SKM-1 (cell line): Measurements from ENCODE around the gene POLRMT.
"Not testable (repeated sequence)": the region's sequence is repeated elsewhere in the genome, so short reads cannot be mapped to it uniquely, and the experiment has no call there.

ENCODE experiments used
- DNase-seq: peaks from one replicate; lab custom pipeline; 2025; ENCODE audit not compliant: unreplicated experiment; lab: John Stamatoyannopoulos, UW

POLRMT gene

DNA sequence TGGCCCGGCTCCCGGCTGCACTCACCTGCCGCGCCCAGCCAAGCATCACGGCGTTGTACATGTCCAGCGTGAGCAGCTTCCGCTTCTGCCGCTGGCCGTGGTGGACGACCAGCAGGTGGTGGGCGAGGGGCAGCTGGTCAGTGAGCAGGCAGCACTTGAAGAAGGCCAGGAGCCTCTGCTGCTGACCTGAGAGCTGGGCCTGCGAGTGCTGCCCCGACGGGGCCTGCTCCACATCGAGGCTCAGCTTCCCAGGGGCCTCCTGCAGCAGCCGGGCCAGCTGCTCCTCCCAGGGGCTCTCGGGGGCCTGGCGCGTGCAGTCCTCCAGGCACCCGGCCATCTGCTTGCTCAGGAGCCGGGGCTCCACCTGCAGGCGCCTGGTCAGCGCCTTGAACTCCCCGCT, 3.8 kb downstream of the POLRMT start:
- not testable (repeated sequence) for DNase-seq

DNA sequence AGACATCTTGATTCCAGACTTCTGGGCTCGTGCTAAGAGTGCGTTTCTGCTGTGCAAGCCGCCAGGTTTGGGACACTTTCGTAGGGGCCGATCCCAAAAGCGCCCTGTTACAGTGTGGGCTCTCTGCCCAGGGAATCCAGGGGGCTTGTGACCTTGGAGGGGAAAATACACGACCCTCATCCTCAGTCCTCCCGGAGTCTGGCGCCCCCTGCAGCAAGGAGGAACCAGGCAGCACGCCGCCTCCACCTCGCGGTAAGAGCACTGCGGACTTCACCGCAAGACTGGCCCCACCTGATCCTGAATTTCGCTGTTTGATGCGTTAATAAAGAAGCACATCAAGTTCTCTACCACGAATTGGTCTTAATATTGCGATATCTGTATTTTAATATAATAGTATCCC, 5.2 kb downstream of the POLRMT start:
- DNase-seq = no peak

DNA sequence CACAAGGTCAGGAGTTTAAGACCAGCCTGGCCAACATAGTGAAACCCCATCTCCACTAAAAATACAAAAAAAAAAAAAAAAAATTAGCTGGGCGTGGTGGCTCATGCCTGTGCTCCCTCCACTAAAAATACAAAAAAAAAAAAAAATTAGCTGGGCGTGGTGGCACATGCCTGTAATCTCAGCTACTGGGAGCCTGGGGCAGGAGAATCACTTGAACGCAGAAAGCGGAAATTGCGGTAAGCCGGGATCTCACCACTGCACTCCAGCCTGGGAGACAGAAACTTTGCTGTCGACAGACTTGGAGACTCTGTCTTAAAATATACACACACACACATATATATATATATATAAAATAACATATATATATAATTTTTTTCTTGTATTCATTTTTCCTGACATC, 6.8 kb downstream of the POLRMT start:
- not testable (repeated sequence) for DNase-seq

DNA sequence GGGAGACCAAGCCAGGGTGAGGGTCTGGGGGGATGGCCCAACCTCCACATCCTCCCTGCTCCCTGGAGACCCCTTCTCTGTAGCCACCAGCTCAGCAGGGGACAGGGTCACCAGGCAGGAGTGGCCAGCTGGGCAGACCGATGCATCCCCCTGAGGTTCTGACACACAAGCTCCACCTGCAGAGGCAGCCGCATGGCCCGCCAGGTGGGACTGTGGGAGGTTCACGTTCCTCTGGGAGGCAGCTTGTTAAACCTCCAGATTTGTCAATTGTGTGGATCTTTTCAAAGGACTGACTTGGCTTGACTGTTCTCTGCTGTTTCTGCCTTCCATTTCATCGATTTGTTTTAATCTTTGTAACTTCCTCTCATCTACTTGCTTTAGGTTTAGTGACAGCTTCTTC, 8.1 kb downstream of the POLRMT start:
- DNase-seq = no peak

DNA sequence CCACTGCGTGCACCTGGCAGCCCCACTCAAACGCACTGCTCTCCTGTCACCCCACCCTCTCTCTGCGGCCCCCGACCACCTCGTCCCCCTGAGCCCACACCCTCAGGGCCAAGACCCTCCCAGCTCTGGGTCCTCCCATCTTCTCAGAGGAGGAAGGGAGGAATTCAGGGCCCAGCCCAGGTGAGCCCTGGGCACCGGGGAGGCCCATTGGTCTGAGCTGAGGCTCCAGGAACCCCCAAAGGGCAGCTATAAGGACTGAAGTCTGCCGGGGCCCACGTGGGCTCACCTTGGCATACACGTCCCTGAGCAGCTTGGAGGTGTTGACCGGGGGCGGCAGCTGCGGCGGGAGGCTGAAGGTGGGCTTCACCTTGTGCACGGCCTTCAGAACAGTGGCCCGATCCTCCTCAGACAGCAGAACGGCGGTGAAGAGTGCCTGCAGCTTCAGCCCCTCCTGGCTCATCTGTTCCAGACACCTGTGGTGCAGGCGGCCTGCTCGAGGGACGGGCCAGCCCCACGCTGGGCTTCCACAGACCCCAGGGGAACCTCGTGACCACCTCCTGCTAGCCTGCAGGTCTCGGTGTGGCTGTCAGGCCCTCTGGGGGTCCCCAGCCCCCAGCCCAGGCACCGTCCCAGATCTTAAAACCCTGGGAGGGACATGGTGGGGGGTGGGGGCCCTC, 8.8 kb downstream of the POLRMT start:
- DNase-seq = no peak

DNA sequence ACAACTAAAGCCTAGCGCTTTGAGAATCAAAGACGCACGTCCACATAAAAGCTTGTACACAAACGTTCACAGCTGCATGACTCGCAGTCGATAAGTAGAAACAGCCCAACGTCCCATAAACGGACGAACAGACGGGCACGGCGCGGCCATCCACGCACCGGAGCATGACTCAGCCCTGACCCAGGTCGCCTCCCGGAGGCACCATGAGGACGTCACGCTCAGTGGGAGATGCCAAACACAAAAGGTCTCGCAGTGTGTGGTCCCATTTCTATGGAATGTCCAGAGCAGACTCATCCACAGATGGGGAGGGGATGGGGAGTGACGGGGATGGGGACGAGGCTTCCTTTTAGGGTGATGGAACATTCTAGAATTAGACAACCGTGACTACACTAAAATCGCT, 9.4 kb downstream of the POLRMT start:
- no peak for DNase-seq

DNA sequence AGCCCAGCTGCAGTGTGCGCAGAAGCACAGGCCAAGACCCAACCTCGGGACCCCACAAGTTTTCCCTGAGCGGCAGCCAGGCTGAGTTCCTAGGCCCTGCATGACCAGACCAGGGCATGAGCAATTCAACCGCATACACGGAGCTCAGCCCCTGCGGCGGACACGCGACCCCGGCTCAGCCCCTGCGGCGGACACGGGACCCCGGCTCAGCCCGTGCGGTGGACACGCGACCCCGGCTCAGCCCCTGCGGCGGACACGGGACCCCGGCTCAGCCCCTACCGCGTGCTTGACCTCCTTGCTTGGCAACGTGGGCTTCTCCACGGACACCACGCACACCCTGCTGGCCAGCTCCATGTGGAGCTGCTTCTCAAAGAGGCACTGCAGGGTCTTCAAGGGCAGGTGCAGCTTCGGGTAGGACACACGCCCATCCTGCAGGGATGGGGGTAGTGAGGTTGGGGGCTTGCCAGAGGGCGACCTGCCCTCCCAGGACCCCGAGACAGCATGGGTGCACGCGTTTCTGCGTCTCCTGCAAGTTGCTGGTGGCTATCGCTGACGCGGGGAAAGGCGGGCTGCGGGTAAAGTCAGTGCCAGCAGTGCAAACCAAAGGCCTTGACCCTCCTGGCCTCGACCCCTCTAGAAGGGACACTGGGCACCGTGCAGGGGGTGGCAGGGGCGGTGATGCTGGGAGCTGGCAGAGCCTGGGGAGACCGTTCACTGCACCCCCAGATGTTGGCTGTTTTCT, 10.0 kb downstream of the POLRMT start:
- DNase-seq = no peak

DNA sequence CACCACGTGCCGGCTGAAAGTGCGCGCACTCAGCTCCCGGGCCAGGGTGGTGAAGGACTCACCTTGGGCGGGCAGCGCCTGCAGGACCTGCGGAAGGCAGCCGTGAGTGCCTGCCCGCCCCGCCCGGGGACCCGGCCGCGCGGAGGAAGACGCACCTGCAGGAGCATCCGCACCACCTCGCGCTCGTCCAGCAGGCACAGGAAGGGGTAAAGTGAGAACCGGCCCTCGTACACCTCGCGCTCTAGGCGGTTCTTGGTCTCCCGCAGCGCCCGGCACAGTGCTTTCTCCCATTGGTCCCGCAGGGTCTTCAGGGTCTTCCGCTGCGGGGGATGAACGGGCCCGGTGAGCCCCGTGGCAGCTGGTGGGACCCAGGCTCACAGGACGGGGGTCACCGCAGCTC, 10.7 kb downstream of the POLRMT start:
- DNase-seq = no peak

DNA sequence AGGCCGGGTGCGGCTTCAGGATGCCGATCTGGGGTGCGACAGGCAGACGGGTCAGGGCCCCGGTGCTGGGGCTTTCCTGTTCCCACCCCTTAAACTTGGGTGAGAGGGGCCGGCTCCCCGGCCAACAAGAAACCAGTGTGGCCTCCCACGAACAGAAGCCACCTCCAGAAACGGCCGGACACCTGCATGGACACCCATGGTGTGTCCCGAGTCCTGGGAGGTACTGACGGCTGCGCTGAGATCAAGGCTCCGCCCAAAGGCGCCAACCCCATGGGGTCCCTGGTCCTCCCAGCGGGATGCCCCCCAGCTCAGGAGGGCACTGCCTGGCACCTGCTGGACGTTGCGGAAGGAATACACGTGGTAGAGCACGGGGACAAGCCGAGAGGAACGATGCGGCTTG, 11.5 kb downstream of the POLRMT start:
- DNase-seq = no peak

DNA sequence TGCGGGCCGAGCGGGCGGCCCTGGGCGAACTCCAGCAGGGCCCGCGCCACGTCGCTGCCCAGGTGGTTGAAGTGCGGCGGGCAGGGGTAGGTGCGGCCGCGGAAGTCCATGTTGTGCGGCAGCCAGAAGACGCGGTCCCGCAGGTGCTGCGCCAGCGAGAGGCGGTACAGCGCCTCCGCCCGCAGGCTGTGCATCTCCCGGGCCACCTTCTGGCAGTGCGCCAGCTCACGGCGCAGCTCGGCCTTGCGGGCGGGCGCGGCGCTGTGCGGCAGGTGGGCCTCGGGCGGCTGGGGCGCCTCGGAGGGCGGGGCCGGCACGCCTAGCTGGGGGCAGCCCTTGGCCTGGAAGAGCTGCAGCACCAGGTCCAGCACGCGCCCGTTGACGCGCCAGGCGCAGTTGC, 12.1 kb downstream of the POLRMT start:
- not testable (repeated sequence) for DNase-seq

DNA sequence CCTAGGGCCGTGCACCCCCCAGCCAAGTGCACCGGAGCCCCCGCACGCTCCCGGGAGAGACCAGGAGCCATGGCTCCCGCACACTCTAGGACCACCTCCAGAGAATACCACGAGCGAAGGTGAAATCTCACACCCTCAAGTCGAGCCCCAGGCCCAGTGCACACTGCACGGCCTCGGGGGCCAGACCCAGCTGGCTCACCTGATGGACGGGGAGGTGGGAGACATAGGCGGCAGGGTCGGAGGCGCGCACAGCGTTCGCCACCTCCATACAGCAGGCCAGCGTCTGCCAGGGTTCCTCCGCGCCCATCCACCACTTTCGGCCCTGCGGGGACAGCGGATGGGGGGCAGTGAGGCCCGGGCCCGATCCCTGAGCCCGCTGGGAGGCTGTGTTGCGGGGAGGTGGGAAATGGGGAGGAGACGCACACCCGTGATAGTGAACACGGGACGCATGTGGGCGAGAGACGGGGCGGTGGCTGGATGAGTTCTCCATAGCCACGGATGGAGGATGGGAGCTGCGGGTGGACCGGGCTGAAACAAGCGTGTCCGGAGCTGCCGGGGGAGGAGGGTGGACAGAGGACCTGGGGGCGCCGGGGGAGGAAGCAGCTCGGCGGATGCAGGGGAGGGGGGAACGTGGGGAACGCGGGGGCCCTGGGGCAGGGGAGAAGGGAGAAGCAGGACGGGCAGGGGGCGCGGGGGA, 13.0 kb downstream of the POLRMT start:
- DNase-seq = no peak

DNA sequence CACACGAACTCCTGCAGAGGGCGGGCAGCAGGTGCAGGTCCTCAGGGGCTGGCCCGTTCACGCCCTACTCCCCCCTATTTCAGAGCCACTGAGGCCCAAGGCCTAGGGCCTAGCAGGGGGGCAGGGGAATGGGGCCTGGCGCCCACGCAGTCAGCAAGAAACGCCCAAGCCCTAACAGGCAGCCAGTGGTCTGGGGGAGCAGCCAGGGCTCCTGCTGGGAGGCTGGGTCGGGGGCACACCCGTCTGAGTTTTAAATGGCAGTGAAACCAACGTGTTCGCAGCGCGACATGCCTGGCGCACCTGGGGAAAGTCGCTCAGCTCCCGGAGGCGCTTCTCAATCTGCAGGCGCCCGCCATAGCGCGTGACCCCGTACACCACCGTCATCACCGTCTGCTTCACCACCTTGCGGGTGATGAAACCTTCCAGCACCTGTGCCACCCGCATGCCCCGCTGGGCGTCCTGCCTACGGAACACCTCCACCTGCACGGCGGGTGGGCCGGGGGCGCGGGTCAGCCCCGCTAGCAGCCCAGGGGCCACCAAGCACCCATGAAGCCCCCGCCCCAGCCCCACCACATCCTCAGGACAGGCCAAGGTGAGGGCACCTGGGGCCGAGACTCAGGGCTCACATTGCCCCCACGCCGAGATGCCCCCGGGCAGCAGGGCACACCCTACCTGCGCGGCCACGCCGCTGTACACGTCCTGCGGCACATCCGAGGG, 13.9 kb downstream of the POLRMT start:
- no peak for DNase-seq

DNA sequence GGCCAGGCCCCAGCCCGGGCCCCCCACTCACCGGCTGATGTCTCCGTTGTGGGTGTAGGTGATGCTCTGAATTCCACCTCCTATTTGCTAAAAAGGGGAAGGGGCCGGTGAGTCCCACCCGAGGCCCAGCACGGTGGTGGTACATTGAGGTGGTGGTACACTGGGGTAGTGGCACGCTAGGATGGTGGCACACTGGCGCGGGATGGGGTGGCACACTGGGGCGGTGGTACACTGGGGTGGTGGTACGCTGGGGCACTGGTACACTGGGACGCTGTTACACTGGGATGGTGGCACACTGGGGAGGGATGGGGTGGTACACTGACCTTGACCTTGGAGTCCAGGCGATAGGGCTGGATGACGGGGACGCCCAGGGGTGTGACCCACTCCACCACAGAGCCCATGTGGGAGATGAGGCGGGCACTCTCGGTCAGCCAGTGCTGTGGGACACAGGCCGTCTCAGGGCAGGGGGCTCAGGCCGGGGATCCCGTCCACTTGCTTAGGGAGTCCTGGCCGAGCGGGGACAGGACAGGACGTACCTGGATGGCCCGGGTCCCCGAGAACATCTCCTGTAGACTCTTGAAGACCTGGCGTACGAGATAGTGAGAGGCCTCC, 14.6 kb downstream of the POLRMT start:
- DNase-seq = no peak

DNA sequence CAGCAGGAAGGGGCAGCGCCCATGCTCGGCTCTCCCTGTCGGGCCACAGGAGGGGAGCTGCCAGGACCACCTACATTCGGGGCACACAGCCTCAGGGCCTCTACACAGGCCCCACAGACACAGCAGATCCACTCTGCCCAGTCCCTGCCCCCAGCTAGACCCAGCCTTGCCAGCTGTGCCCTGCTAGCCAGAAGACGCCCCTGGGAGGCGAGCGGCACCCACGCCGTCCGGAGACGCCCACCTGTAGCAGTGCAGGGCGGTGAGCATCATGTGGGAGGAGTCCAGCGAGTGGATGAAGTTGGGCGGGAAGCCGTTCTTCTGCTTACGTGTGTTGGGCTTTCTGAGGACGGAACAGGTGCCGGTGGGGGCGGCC, 15.1 kb downstream of the POLRMT start:
- DNase-seq = no peak

DNA sequence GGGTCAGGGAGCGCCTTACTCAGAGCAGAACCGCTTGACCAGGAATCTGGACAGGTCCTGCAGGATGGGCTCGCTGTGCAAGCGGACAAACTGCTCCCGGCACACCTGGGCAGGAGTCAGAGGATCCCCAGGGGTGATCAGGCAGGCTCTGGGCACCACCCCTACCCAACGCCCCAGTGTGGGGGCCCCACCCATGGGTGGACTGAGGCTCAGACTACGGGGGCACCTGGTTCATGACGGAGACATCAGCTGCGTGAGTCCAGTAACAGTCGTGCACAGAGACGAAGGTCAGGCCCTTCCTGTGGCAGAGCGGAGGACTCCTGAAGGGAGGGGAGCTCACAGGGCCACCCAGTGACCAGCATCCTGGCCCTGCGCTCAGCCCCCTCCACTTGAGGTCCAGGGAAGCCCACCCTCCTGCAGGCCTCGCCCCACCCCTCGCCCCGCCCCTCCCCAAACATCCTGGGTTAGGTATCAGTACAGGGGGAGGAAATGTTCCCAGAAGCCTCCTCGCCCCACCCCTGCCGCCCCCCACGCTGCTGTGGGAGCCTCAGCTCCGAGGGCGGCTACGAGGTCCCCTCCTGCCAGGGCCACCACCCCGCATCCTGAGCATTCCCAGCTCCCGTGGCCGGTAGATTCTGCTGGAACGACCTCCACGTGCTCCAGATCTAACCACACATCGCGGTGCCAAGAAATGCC, 15.6 kb downstream of the POLRMT start:
- no peak for DNase-seq

DNA sequence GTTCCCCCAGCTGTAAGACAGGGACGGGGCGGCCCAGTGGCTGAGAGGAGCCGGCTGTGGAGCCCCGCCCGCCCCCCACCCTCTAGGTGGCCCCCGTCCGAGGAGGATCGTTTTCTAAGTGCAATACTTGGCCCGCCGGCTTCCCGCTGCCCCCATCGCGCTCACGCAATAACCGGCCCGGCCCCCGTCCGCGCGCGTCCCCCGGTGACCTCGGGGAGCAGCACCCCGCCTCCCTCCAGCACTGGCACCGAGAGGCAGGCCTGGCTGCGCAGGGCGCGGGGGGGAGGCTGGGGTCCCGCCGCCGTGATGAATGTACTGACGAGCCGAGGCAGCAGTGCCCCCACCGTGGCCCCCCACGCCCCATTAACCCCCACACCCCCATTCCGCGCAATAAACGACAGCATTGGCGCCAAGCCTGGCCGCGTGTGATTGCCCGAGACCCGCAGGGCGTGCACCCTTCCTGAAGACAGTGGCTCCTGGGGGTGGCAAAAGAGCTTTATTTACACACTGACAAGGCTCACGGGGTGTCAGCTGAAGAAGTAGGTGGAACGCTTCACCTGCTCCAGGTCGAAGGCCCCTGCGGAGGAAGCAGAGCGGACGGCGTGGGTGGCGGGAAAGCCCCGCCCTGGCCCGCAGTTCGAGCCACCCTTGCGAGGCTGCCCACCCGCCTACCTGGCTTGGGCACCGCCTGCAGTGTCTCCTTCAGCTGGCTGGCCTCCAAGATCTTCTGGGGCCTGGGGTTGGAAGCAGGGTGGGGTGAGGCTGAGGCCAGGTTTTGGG, 16.4 kb downstream of the POLRMT start:
- DNase-seq = no peak

DNA sequence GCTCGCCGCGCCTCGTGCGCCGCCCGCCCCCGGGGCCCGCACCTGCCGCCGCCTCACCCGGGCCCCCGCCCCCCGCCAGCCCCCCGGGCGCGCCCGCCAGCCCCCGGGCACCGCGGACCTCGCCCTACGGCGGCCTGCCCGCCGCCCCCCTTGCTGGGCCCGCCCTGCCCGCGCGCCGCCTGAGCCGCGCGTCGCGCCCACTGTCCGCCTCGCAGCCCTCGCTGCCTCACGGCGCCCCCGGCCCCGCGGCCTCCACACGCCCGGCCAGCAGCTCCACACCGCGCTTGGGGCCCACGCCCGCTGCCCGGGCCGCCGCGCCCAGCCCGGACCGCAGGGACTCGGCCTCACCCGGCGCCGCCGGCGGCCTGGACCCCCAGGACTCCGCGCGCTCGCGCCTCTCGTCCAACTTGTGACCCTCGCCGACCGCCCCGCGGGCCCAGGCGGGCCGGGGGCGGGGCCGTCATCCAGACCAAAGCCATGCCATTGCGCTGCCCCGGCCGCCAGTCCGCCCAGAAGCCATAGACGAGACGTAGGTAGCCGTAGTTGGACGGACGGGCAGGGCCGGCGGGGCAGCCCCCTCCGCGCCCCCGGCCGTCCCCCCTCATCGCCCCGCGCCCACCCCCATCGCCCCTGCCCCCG, 17.2 kb downstream of the POLRMT start:
- no peak for DNase-seq

DNA sequence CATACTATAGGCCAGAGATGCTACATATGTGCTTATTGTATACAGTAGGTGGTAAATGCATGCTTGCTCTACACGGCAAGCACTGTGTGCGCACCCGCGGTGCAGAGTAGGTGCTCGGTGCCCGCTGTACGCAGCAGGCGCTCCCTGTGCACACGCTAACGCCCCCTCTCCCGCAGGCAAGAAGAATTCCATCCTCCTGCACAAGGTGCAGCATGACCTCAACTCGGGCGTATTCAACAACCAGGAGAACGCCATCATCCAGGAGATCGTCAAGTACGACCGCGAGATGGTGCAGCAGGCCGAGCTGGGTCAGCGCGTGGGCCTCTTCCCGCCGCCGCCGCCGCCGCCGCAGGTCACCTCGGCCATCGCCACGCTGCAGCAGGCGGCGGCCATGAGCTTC, 17.7 kb downstream of the POLRMT start:
- DNase-seq = no peak
